HG03060 (cell line): ENCODE data around the gene ZBED4.

Source experiments
- ATAC-seq: cut with Tn5 transposase; IDR thresholded peaks from one replicate; pipeline ENCODE4 v1.9.1; 2021; ENCODE audit warnings: low read depth, moderate number of reproducible peaks; ENCODE audit not compliant: unreplicated experiment

ZBED4 gene

DNA sequence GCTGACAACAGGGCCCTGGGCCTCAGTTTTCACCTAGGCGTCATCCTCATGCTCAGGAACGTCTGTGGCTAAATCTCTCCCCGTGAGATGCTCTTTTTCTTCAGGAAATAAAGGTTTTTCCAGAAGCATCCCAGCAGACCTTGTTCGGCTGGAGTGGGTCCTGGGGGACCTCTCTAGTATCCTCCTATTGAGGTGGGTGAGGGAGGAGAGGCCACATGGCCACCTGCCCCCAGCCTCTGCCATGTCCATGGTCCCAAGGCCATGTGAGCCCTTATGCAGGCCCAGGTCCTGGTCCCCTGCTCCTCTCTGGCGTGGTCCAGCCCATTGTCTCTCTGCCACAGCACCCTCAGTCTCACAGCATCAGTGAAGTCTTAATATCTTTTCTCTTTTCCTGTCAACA lies 42.6 kb downstream of the ZBED4 start:
- no peak for ATAC-seq

DNA sequence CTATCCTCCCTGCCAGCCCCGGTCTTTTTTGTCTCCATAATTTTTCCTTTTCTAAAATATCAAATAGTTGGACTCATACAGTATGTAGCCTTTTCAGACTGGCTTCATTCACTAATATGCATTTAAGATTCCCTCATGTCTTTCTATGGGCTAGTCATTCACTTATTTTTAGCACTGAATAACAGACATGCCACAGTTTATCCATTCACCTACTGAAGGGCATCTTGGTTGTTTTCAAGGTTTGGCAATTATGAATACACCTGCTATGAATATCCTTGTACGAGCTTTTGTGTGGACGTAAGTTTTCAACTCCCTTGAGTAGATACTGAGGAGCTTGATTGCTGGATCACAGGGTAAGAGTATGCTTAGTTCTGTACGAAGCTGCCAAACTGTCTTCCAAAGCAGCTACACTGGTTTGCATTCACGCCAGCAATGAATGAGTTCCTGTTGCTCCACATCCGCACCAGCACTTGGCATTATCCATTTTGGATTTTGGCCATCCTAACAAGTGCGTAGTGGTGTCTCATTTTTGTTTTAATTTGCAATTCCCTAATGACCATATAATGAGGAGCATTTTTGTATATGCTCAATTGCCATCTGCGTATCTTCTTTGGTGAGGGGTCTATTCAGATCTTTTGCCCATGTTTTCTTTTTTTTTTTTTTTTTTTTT lies 43.5 kb downstream of the ZBED4 start:
- no peak for ATAC-seq

DNA sequence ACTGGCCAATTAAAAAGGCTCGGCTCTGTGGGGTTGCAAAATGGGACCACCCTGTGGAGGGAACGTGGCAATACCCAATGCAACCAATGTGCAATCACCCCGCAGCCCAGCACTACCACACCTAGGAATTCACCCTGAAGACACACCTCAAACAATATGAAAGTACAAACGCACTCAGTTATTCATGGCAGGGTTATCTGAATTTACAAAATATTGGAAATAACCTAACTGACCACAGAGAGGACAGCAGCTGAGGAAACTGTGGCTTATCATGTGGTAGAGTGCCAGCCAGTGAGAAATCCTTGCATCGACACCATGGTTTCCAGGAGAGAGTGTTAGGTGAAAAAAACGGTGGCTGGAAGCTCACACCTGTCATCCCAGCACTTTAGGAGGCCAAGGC lies 45.9 kb downstream of the ZBED4 start:
- ATAC-seq, result no peak

DNA sequence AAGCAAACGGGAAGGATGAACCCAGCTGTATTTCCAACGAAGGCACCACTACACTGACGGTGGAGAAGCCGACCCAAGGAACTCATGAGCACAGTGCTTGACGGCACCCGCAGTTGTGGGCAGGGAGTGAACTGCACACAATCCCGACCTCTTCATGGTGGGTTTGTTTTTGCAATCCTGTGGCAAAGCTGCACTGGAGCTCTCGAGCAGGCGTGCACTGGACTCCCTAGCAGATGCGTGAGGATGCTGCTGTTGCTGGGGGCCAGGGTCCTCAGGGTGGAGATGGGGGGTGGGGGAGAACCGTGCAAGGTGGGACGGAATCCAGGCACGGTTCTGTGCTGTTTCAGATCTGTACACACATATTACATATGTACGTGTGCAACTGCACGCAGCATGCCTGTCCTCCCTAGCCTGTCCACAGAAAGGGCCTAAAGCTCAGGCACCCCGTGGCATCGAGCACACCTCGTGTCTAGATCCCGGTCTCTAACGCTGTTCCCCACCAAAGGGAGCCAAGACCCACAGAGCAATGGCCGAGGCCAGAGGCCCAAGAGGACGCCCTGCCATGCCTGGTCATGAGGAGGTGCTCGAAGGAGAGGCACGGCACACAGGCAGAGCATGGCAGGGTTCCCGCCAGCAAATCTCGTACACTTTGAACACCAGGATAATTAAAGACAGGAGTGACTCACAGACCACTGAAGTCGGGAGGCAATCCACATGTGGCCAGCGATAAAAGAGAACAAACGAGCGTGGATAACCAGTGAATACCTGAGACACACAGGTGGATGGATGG lies 47.0 kb downstream of the ZBED4 start:
- no peak for ATAC-seq

DNA sequence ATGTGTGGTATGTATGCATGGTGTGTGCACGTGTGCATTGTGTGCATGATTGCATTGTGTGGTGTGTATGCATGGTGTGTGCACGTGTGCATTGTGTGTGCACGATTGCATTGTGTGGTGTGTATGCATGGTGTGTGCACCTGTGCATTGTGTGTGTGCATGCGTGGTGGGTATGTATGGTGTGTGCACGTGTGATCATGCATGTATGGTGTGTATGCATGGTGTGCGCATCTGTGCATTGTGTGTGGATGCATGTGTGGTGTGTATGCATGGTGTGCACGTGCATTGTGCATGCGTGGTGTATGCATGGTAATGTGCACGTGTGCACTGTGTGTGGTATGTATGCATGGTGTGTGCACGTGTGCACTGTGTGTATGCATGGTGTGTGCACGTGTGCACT lies 47.8 kb downstream of the ZBED4 start:
- ATAC-seq, result no peak

DNA sequence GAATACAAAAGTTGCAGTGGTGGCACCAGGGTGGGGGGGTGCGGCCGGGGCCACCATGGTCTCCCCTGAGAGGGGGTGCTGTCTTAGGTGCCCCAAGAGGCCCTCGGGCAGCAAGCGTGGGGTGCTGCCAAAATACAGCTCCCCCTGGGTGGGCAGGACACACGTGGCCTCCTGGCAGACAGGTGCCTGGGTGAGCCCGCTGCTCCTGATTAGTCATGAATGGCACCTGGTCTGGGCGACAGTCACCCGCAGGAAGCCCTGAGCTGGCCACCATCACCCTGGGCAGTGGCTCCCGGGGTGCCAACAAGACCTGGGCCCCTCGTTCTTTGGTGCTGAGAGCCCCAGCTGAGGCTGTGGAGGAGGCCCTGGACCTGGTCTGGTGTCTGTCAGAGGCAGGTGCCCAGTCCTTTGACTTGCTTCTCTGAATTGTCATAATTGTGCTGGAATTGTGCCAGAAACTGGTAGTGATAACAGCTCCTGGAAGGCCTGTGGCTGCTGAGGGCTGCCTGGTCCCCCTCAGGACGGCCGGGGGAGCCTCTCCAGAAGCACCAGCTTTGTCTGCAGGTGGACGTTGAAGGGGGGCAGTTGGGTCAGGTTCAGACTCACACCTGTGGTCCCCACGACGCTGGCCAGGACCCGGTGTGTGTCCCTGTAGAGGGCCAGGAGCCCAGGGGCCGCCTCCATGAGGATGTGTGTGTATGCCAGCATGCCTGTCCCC lies 49.8 kb downstream of the ZBED4 start:
- no peak for ATAC-seq

DNA sequence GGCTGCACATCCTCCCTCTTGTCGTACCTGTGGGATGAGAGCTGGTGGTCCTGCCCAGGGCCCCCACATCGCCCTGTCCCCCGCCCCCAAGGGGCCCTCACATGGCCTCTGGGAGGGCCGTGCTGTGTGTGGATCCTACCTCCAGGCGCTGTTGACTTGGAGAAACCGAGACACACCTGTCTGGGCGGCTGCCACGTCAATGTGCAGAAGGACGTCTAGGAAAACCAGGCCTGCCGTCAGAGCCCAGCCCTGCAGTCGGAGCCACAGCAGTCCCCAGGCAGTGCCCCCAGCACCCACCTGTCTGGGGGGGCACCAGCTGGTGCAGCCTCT lies 50.4 kb downstream of the ZBED4 start:
- ATAC-seq, result no peak

DNA sequence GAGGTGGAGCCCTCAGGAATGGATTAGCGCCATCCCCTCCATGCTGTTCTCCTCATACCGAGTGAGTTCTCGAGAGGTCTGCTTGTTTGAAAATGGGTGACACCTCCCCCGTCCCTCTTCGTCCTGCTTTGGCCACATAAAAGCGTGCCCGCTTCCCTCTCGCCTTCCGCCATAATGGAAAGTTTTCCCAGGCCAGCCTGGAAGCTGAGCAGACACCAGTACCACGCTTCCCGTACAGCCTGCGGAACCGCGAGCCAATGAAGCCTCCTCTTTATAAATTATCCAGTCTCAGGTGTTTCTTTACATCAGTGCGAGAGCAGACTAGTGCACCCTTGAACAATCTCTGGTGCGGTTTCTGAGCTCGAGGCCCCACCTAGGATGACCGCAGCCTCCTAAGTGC lies 51.8 kb downstream of the ZBED4 start:
- ATAC-seq, result no peak

DNA sequence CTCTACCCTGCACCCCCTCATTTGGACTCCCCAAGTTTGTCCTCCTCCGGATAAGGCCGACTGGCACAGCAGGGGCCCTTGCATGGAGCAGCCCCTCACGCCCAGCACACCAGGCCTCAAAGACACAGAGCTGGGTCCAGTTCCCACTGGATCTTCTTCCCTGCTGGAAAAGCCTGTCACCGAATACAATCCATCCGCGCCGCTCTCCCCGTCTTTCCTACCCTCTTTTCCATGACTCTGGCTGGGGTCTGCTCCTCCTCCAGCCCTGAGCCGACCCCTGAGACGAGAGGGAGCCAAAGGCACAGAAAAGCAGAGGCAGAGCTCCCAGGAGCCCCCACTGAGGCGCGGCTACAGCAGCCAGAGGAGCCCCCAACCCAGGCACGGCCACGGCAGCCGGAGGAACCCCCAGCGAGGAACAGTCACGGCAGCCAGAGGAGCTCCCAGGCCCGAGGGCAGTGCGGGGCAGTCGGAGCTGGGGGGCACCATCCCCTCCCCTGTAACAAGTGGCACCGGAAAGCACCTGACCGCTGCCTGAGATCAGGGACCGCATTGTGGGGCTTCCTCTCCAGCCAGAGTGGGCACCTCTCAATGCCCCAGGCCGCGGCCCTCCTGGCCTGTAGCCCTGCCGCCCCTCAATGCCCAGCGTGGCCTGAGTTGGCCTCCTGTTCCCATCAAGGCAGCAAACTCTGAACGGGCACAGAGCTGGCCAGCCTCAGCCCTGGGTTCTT lies 52.6 kb downstream of the ZBED4 start:
- ATAC-seq, result no peak

DNA sequence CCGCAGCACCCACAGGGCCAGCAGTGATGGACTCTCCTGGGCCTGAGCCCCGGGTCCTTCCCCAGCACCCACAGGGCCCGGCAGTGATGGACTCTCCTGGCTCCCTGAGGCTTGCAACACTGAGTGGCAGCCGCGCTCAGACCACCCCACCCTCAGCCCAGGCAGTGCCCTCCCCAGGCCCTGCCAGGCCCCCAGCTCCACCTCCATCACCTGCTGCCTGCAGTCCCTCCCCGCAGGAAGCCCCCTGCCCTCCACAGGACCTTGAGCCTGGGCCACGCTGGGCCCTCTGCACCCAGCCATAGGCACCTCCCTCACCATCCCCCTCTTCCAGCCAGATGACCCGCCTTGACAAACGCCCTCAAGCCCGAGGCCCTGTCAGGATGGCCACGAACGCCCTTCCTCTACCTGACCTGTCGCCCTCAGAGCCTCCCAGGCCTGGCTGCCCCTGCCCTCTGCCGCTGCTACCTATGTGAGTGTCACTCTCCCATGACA lies 53.2 kb downstream of the ZBED4 start:
- no peak for ATAC-seq

DNA sequence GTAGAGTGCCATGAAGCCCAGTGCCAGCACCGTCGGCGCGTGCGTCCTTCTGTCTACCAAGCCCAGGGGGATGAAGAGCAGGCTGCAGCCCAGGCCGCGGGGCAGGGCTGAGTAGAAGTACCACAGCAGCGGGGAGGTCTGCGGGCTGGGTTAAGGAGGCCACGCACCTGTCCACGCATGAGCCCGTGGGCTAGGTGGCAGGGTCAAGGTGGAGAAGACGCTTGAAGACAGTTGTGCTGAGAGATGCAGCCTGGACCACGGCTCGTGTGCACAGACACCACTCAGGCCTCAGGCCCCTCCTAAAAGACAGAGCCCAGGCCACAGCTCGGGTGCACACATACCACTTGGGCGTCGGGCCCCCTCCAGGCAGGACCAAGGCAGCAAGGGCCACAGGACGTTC lies 54.2 kb downstream of the ZBED4 start:
- ATAC-seq, result no peak

DNA sequence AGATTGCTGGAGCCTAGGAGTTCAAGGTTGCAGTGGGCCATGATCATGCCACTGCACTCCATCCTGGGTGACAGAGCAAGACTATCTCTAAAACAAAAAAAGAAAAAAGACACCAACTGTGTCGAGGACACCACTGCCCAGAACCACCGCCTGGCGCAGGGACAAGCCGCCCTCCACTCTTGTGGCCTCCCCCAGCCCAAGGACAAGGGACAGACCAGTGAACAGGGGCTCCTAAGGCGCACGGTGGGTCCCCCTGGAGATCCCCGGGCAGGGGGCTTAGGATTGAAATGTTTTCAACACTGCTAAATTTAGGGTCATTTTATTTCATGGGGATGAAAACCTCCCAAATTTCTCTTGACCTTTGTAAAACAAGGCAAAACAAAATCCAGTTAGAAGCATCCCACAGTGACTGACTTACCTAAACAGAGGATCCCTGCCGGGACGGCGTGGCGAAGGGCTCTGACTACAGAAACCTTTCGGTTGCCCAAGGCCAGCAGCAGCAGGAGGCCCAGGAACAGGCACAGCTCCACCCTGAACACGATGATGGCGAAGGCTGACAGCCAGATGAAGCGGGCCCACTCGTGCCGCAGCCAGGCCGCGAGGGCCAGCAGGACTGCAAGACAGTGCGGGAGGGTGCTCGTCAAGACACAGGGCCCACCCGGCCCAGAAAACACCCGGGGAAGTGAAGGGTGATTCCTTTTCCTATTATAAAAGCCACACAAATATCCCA lies 56.0 kb downstream of the ZBED4 start:
- no peak for ATAC-seq

DNA sequence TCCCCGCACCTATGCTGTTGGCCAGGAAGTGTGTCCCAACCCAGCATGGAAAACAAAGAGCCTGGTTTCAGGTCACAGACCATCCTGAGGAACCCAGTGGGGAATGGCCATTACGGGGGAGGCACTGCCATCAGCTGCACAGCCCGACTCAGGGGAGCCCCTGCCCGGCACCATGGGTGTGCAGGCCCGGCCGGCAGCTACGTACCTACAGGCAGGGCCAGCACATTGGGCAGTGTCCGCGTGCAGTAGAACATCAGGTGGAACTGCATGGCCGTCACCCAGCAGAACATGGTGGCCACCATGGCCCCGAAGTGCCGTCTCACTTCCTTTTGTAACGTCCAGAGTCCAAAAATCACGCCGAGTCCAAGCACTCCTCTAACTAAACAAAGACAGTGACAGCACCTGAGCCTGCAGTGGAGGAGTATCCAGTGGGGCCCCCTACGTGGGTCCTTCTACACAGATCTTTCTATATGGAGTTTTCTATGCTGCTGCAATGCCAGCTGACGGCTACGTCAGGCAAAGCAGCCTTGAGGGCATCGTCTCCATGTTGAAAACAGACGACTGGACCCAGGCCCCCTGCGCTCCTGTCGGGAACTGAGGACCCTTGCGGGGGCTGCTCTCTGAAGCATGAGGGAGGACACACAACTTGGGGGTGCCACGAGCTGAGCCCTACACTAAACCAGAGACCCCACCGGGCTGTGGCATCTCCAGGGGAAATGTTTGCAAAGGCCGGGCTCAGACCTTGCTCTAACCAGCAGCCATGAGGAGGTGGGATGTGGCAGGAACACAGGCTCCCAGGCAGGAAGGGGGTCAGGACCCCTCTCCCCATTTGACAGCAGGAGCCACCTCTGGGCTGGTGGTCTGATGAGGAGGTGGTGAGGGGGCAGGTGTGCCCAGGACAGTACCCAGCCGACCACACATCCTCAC lies 56.8 kb downstream of the ZBED4 start:
- ATAC-seq, result no peak

DNA sequence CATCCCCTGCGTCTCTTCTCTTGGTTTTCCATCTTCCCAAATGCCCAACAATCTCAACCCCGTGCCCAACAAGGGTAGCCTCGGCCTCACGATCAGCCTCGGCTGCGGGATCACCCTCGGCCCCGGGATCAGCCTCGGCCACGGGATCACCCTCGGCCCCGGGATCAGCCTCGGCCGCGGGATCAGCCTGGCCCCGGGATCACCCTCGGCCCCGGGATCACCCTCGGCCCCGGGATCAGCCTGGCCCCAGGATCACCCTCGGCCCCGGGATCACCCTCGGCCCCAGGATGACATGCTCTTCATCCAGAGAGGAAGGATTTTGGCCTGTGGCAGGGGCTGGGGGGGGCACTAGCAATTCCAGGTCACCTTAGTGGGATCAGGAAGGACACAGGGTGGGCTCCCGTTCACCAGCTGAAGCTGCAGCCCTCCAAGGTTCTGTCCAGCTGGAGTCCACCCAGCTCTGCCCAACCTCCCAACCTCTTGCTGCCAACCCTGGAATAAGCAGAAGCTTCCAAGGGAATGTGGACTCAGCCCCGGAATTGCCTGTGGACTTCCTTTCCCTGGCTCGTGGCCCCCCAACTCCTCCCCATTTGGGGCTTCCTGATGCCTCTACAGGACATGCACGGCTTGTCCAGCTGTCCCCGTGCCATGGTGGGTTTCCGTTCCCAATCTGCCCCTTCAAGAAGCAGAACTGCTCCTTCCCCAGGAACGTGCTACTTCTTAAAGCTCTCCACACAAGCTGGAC lies 58.4 kb downstream of the ZBED4 start:
- no peak for ATAC-seq

DNA sequence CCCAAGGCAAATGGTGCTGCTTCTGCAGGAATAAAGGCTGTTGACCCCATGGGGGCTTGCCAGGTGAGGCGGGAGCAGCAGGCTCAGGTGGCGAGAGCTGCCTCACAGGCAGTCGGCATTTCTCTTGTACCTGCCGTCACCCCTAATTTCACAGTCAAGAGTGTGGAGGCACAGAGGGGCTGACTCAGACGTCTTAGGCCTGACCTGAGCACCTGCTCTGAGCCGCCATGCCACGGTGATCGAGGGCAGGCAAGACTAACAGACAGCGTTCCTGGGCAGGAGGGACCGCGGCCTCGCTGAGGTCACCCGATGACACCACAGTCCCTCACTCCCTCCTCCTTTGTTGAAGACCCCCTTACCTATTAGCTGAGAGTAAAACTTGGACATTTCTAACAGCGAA lies 59.4 kb downstream of the ZBED4 start:
- ATAC-seq, result no peak

DNA sequence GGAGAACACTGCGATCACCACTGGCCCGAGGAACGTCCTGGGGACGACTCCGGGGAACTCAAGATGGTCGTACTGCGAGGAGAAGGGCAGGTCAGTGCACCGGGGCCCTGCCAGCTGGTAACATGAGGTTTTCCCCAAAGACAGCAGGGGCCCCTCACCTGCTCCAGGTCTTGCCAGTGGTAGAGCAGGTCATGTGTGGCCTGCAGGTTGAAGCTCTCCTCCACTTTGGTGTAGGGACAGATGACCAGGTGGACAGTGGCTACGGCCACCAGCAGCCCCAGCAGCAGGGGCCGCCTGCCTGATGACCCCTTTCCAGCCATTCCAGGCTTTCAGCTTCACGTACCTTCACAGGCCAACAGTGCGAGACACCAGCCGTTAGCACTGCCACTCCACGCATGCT lies 59.8 kb downstream of the ZBED4 start:
- ATAC-seq, result no peak

DNA sequence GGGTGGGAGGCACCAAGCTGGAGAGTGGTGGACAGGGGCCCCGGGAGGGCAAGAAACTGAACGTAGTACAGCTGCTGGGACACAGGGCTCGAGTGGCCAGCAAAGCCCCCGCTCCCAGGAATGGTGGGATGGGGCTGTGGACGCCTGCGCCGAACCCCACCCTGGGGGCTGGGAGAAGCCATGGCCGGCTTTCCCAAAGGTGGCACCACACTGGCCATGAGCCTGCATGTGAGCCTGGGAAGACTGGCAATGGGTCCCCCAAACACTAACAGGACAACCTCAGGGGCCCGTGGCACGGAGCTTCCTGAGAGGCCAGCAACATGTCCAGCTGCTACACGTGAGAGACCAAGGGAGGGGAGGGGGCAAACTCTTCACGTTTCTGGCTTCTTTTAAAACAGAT lies 60.6 kb downstream of the ZBED4 start:
- ATAC-seq, result no peak

DNA sequence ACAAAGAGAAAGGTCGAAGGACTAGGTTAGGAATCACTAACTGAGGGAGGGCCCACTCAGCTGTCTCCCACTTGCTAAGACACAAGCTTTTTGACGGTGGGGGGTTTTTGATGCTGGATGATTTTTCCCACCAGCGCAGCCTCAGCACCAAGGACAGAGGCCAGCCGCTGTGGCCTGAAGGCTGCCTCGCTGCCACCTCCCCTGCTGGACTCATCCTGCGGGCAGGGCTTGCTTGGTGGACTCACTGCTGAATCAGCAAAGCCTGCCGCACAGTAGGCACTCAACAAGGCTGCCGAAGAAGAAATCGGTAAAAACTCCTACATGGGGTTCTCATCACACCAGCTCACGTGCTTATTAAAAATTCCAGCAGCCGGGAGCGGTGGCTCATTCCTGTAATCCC lies 62.0 kb downstream of the ZBED4 start:
- no peak for ATAC-seq

DNA sequence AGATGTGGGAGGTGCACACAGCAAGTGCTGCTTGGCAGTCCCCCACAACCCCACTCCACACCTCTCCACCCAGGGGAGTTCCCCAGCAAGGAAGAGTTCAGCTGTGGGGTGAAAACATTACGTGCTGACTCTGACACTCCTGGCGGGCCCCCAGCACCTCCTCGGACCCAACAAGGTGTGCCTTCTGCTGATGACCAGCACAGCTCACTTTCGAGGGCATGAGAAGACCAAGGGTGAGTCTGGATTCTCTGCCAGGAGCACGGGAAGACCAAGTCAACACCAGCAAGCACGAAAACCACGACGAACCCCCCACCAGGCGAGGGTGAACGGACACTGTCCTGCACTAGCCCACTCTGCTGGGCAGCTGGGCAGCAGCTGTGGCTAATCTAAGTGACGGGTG lies 63.2 kb downstream of the ZBED4 start:
- ATAC-seq, result no peak
